Measurements from ENCODE around the gene KCNK18. TPM values are rescaled to one million over a fixed set of nuclear protein-coding genes. Genes with fewer than 3 reads are reported as not detected.

KCNK18 gene
- total and polyA plus RNA-seq, 10 of the 15 experiments (the other 5 are each of a cell fraction or from before 2014, with no cell fraction given): not detected

GRCh38 chr10:117188371-117188770 is 8.9 kb upstream of the KCNK18 start:
- Histone ChIP-seq H3K9ac (ENCODE audit: control insufficient read depth, insufficient read depth, low read length) (no peak overlapping the region), H4K20me1 (ENCODE audit: control insufficient read depth, insufficient read depth) (no peaks in the 10 kb centered on the region), H2AFZ (ENCODE audit: control insufficient read depth, low read depth, low read length) (no peak overlapping the region), H3K27ac (ENCODE audit: control insufficient read depth, insufficient read depth) (no peak overlapping the region), H3K9me3 (replicated peaks; ENCODE audit: control insufficient read depth, insufficient read depth, low read length) (no peaks in the 10 kb centered on the region), H3K79me2 (ENCODE audit: control insufficient read depth, insufficient read depth, low read length) (no peaks in the 10 kb centered on the region), H3K4me2 (ENCODE audit: control insufficient read depth, insufficient read depth) (no peak overlapping the region), H3K27me3 (replicated peaks in 1 of 2; ENCODE audit: control insufficient read depth in 2 of 2, insufficient read depth in 2 of 2, low read length in 1 of 2) (no peaks in the 10 kb centered on the region; a peak in 1 of 4 replicates), H3K4me1 (ENCODE audit: control insufficient read depth, insufficient read depth, low read length) (no peaks in the 10 kb centered on the region), H3K4me3 (no peak overlapping the region), H3K36me3 (ENCODE audit: control insufficient read depth in 2 of 2, insufficient read depth in 2 of 2, low read length in 1 of 2) (no peaks in the 10 kb centered on the region)
- BruUV-seq (replicated peaks): no TSS peak
- intact Hi-C loops (cut with micrococcal nuclease; ENCODE audit: unreplicated experiment) (no loop called here), in situ Hi-C loops (cut with MboI) (no loop called here)
- CTCF ChIA-PET: interaction anchor here (0.9 to 1.2 kb wide), 2 partner anchors 17 to 227 kb away, joined by 5 to 6 read pairs; no protein-coding TSS in a partner anchor
- DNase-seq (ENCODE audit: low read depth, low spot score) (no peak), ATAC-seq (no peak), FAIRE-seq (no peak)
- SMC1A ChIA-PET (ENCODE audit: uncharacterized antibody, unreplicated experiment): no interaction called here
- WGBS (ENCODE audit: insufficient coverage, insufficient replicate concordance, low lambda C conversion rate, missing lambda C conversion rate): 4% methylated on average over 2 of the region's 2 CpGs
- POLR2A ChIA-PET: no interaction called here
- RAD21 ChIA-PET (ENCODE audit: unreplicated experiment): no interaction called here
- TF ChIP-seq TCF12 (IDR thresholded peaks at IDR 0.05; ENCODE audit: low read depth, low read length) (no peak), BHLHE40 (IDR thresholded peaks at IDR 0.05; ENCODE audit: borderline replicate concordance in 1 of 2, low read depth in 2 of 2, low read length in 1 of 2) (no peak), HSF1 (IDR thresholded peaks at IDR 0.05; ENCODE audit: low read depth, low read length) (no peak), NFYB (IDR thresholded peaks at IDR 0.05; ENCODE audit: insufficient read depth, low read depth, low read length) (no peak), ATF3 (IDR thresholded peaks at IDR 0.05; ENCODE audit: borderline replicate concordance, extremely low read depth, low read depth, low read length) (no peak), YY1 (IDR thresholded peaks at IDR 0.05; ENCODE audit: low read depth, low read length) (no peak), SUZ12 (IDR thresholded peaks at IDR 0.05; ENCODE audit: unreplicated experiment) (no peak)

Measured in GM12878 (cell line).